ENCODE results near the gene MLF1. TPM values are rescaled to one million over a fixed set of nuclear protein-coding genes. Genes with fewer than 3 reads are reported as not detected.

The MLF1 gene
- total and polyA plus RNA-seq, 2 donors (not counting 1 experiment from before 2014, with no cell fraction given) = 0.25 TPM; not detected in 1

GRCh38 chr3:158642474-158643210, 71.6 kb downstream of the MLF1 start:
- Histone ChIP-seq H3K9me3 (ENCODE audit: control extremely low read depth in 1 of 3, control insufficient read depth in 2 of 3, insufficient read depth in 1 of 3, low read length in 2 of 3) (no peaks in the 10 kb centered on the region), H4K20me1 (ENCODE audit: control insufficient read depth, insufficient read depth, low read length, poor library complexity, severe bottlenecking) (no peaks in the 10 kb centered on the region), H3K4me1 (ENCODE audit: control insufficient read depth in 2 of 2, insufficient read depth in 2 of 2, low read length in 2 of 2) (peaks cover 4 to 11% of the 10 kb centered on the region in 2 donors), H3K79me2 (ENCODE audit: control insufficient read depth, insufficient read depth, low read length) (peaks cover 21% of the 10 kb centered on the region), H3K4me3 (ENCODE audit: control extremely low read depth in 1 of 5, extremely low read depth in 1 of 5, insufficient read depth in 1 of 5, low read depth in 2 of 5, low read length in 4 of 5) (no peak overlapping the region), H3K4me2 (replicated peaks; ENCODE audit: low read depth, low read length, poor library complexity, severe bottlenecking) (no peak overlapping the region), H3K27me3 (replicated peaks in 1 of 4; ENCODE audit: control extremely low read depth in 1 of 4, control insufficient read depth in 3 of 4, insufficient read depth in 4 of 4, low read length in 3 of 4) (no peaks in the 10 kb centered on the region), H3K36me3 (replicated peaks in 1 of 2; ENCODE audit: control extremely low read depth in 1 of 2, control insufficient read depth in 1 of 2, extremely low read depth in 1 of 2, insufficient read depth in 2 of 2, low read length in 1 of 2) (no peaks in the 10 kb centered on the region), H3K9ac (ENCODE audit: low read length) (no peak overlapping the region), H2AFZ (ENCODE audit: insufficient read depth, low read depth, low read length, poor library complexity, severe bottlenecking) (no peak overlapping the region), H3K27ac (ENCODE audit: low read length in 2 of 2) (no peak overlapping the region)
- no peak for DNase-seq
- ChIA-PET CTCF (interaction anchor here (1.4 to 1.9 kb wide), 2 partner anchors 9 to 16 kb away, joined by 4 to 7 read pairs; no protein-coding TSS in a partner anchor), POLR2A (no interaction called here)
- TF ChIP-seq EZH2 (IDR thresholded peaks at IDR 0.05; ENCODE audit: borderline replicate concordance, insufficient read depth, low read depth, low read length, poor library complexity, severe bottlenecking) = no peak
- TF ChIP-seq CTCF (IDR thresholded peaks at IDR 0.05) = no peak
- Mint-ChIP-seq H3K4me3 (peak overlapping the region; percentile 29), H3K27me3 (no peaks in the 10 kb centered on the region), H3K9me3 (ENCODE audit: insufficient read depth) (no peaks in the 10 kb centered on the region), H3K27ac (no peak overlapping the region), H3K4me1 (peaks cover 22% of the 10 kb centered on the region)
- 100% methylated on average over 3 of the region's 6 CpGs for WGBS (ENCODE audit: insufficient coverage)
- intact Hi-C loops (cut with micrococcal nuclease) = loop anchor here (5.0 to 10.0 kb wide), 3 partner anchors 1480 to 1970 kb away; partner anchors contain the start of genes CCNL1, KPNA4 and TIPARP
- no peak for ATAC-seq (ENCODE audit: low read depth)

Measured in B cell (primary cell).